GM18507 (cell line): ENCODE data around the gene LTBP2.

Experiments
- DNase-seq: peaks from one replicate; pipeline ENCODE4 v3.0.0; 2011; ENCODE audit warnings: low read depth; ENCODE audit not compliant: insufficient read length; ENCODE audit errors: extremely low spot score
- FAIRE-seq: peaks from 2 replicates; lab custom pipeline; 2011; peaks lifted over from hg19 to GRCh38; lab: Jason Lieb, UNC

The LTBP2 gene

DNA sequence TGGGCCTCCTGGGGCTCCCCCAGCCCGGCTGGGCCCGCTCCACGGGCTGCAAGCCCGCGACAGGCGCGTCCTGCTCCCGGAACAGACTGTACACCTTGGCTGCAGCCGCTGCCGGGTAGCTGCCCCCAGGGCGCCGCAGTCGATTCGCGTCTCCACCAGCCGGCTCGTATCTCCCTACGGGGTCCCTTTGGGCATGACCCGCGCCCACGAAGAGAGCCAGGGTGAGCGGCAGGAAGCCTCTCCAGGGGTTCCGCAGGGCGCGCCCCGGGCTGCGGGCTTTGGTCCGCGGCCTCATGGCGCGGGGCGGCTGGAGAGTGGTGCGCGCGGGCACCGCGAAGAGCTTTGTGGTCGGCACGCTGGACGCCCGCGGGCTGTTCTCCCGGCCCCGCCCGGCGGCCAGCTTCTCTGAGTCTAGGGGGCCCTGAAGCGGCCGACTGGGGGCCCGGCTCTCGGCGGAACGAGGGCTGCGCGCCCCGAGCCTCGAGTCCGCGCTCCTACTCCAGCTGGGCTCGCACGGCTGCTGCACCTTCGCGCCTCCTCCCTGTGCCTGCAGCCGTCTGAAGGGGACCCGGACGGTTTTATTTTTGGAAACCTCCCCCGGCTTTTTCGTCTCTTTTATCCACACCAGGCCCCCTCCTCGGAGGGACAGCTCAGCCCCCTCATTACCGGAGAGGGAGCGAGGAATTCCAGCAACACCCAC is at the start of gene LTBP2:
Gene LTBP2, minus strand, starts transcription at position 588 of the 700 bp plus-strand sequence. Its CDS starts 293 bp downstream, at position 295.
- DNase-seq (no peak), FAIRE-seq (no peak)

DNA sequence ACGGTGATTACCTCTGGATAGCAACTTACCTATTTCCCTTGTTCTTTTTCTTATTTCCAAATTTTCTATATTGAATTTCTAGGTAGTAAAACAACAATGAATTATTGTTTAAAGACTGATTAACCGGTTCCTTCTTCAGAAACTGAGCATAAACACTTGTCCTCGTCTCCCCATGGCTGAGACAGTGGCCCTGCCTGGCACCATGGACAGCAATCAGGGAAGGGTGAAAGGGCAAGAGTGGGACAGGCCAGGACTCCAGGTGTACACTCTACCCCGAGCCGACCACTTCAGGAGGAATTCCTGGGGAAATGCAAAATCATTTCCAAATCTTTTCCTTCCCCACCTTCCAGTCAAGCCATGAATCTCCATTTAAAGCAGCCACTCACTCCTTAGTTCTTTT is 48.8 kb upstream of the LTBP2 start:
- FAIRE-seq: no peak

DNA sequence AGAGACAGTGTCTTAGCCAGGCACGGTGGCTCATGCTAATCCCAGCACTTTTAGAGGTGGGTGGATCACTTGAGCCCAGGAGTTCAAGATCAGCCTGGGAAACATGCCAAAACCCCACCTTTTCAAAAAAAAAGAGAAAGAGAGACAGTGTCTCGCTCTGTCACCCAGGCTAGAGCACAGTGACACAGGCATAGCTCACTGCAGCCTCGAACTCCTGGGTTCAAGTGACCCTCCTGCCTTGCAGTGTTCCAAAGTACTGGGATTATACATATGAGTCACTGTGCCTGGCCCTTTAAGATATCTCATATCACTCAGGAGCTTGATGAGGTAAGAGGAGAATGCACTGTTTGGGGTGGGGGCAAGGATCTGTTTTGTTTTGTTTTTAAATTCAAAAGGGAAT is 48.1 kb upstream of the LTBP2 start:
- FAIRE-seq: no peak
- no peak for DNase-seq

More for the DNA sequence above, 48.8 kb upstream of the LTBP2 start:
- no peak for DNase-seq

DNA sequence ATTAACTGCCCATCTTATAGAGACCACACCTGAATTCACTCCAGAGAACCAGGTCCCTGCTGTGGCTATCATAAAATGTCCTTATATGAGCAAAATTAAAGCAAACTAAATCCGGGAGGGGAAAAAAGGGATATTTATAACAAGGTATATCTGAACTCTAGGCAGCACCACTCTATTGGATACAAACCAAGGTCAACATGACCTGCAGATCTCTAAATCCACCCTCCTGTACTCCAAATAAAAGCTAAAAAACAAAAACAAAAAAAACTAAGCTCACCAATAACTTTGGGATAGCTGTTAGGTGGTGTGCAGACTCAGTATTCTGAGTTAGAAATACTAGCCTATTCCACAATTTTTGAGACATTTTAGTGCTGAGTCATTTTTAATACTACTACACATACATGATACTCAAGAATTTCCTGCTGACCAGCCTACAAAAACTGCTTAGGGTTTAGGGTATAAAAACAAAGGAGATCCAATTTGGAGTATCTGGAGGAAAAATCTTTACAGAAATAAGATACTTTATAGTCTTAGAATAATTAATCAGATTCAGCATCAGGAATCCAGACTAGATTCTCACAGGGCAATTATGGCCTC is 46.6 kb upstream of the LTBP2 start:
- no peak for FAIRE-seq

GRCh38 chr14:74656964-74657363 is 44.9 kb upstream of the LTBP2 start:
- FAIRE-seq (no peak), DNase-seq (no peak)

More for the DNA sequence above, 46.6 kb upstream of the LTBP2 start:
- DNase-seq: no peak

DNA sequence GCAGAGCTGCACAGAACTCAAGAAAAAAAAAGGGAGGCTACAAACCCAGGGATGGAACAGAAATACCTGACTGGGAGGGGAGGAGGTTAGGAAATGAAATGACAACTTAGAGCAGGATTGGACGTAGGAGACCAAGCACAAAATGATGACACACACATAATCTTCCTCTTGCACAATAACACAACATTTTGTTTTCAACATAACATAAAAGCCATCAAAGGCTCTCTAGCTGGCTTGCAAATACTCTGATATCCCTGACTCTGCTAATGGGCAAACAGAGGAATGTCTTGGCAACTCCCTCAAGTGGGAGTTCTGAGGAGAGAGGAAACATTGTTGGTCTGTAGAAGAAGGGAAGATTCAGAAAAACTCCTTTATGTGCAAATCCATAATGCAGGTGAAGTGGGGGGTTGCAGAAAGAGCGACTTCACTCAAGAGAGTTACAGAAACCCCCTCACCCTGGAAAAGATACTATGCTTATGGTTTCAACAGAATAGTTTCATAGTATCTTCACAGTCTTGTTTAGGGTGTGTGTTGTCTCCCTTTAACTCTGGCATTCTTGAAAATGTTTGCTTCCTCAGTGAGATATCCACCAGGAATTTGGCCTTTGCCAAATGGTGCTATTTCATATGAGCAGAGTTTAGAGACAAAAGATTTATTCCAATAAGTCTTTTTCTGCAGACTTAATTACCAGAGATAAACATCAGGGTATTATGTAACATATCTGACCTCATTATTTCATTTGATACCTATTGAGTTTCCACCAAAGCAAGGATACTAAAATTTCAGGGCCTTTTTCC is 43.8 kb upstream of the LTBP2 start:
- FAIRE-seq (no peak), DNase-seq (no peak)

- no peak for DNase-seq
- no peak for FAIRE-seq
These were observed 42.9 kb upstream of the LTBP2 start for GRCh38 chr14:74654931-74655330.

DNA sequence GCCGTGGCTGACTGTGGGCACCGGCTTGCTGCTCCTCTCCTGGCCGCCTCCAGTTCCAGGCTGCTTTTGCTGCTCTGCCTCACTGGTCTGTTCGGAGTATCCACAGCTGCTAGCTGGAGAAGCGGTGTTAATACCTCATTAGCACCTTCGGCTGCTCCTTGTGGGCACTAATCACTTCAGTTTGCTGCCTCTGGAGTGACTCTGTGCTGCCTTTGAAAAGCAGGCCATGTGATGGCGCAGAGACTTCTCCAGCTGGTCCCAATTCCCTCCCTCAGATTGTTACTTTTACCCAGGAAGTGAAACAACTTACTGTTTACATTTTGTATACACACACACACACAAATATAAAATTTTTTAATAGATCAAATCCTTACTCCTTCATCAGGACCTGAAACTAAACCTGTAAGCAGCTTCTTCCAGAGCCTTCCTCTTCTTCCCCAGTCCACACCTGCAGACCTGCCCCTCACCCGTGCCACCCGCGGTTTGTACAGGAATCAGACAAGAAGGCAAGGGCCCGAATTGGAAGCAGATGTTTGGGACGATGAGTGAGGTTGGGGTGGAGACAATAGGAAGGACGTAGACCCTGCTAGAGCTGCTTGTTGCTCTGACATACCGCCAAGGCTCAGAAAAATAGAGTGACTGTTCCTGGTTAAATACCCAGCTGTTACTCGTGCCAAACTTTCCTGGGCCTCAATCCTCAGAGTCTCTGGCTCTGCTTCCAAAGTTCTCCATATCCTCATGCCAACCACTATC is 41.5 kb upstream of the LTBP2 start:
- FAIRE-seq: no peak
- no peak for DNase-seq

DNA sequence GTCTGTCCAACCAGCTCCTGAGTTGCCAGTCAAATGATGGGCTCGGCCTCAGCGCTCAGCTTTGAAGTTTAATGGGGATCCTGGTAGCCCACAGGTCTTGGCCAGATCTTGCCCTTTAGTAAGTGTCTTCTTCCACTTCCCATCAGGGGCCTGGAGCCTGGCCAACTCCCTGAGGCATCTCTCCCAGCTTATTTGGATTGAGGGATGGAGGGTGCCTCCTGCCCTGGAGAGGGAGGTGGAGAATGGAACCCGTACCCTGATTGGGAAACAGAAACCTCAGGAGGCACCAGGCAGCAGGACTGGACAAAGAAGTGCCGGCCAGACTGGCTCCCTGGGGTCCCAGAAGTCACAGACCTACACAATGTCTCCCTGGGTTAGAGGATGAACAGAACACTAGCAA is 40.5 kb upstream of the LTBP2 start:
- DNase-seq (no peak), FAIRE-seq (no peak)

DNA sequence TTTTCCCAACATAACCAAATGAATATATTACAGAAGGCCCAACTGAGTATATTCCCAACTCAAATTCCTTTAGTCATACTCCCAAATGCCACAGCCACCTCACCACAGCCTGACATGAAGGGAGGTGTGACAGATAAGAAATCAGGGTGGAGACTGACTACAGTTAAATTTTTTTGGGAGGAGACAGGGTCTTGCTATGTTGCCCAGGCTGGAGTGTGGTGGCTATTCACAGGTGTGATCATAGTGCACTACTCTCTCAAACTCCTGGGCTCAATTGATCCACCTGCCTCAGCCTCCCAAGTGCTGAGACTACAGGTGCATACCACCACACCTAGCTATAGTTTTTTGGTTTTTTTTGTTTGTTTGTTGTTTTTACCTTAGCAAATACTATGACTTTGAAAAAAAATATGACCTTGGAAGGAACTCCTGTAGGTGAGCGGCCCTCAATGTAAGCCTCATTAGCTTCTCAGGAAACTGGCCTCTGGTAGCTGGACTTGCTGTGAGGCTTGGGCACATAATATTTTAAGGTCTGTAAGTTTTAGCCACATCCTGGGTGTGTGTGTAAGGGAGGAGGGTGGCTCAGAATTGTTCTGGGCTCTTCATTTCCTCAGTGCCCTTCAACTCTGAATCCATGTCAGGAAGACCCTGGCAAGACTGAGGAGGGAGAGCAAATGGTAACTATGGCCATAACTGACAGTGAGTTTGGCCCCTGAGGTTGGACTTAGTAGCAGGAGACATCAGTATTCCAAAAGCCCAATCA is 39.1 kb upstream of the LTBP2 start:
- no peak for FAIRE-seq
- no peak for DNase-seq

- DNase-seq (no peak), FAIRE-seq (no peak)
These were observed 37.6 kb upstream of the LTBP2 start for GRCh38 chr14:74649673-74650072.

- DNase-seq: no peak
- no peak for FAIRE-seq
These were observed 37.1 kb upstream of the LTBP2 start for GRCh38 chr14:74649167-74649566.

DNA sequence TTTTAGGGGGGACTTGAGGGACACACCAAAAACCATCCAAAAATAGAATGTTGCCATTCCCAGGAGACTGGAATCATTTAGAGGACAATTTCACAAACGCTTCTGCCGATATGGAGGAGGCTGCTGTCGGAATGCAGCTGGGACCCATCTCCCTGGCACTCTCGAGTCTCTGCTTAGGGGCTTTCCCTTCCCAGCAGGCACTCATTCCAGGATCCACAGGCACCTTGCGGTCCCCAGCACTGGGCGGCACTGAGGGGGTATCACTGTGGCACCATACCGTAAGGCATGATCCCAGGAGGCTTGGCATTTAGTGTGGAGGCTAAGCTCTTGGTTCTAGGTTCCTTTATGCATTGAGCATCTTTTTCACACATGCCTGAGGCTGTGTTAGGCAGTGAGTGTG is 36.6 kb upstream of the LTBP2 start:
- DNase-seq (no peak), FAIRE-seq (no peak)

GRCh38 chr14:74647678-74648461 is 35.8 kb upstream of the LTBP2 start:
- FAIRE-seq (no peak), DNase-seq (no peak)

DNA sequence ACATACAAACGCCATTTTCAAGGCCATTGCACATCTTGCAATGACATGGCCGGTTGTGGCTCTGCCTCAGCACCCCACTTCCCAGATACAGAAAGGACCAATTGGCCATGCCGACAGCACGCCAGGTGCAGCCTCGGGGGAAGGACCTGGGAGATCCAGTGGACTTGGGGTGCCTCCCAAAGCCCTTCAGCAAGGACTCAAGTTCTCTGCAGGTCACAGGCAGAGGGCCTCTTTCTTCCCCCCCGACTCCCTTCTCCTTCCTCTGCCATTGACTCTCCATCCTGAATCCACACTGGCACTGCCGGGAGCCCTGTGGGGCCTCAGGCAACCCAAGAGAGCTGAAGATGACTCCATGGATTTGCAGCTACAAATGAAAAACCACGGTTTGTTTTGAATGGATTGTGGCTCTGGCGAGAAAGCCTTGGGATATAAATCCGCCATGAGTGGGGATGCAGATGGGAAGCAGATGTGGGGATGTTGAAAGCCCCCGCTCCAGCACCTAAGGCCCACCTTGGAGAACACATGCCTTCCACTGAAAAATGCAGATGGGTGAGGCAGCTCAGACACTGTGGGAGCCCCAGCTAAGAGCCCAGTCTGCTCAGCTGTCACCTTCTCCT is 35.1 kb upstream of the LTBP2 start:
- FAIRE-seq (no peak), DNase-seq (no peak)

DNA sequence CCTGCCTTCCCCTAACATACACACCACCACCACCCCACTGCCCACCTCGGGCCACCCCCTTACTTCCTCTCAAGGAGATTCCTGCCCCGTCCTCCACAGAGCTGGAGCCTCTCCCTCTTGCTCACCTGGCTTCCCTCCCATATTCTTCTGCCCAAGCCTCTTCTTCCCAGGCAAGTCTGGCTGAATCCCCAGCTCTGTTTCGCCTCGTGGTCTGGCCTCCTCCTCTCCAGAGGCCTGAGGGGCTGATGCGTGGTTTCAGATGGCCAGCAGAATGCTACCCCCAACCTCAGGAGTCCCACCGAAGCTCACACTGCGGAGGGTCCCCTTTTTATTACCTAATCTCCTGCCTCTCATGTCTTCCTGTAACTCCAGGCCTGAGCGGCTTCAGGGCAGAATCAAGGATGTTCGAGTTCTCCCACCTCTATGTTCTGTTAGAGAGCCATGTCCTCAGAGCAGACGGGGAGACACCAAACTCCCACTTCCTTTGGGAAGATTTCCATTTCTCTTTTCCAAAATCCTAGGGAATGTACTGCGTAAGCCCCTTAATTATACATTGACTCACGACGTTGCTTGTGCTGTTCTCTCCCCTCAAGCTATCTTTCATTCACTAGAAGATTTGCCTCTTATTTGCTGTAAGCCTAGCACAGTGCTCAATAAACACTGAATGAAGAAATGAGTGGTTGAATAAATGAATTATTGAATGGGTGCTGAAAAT is 33.9 kb upstream of the LTBP2 start:
- FAIRE-seq (no peak), DNase-seq (no peak)

- DNase-seq (no peak), FAIRE-seq (no peak)
These were observed 33.2 kb upstream of the LTBP2 start for GRCh38 chr14:74645244-74645643.
